ENCODE data around the gene NMNAT3. TPM values are rescaled to one million over a fixed set of nuclear protein-coding genes. Genes with fewer than 3 reads are reported as not detected.

NMNAT3 gene
- total and polyA plus RNA-seq, 5 experiments from 2014 or later = 2.9 to 8.8 (median 5.8) TPM

GRCh38 chr3:139647866-139648435, 29.8 kb downstream of the NMNAT3 start:
- no peak overlapping the region for H3K4me3 Mint-ChIP-seq
- H3K36me3 Mint-ChIP-seq = peaks cover 0 to 18% (median 6%) of the 10 kb centered on the region in 3 donors
- H3K27me3 Mint-ChIP-seq = no peaks in the 10 kb centered on the region
- peaks cover 0 to 11% (median 6%) of the 10 kb centered on the region in 9 donors for H3K9me3 Mint-ChIP-seq
- no peak overlapping the region for H3K27ac Mint-ChIP-seq
- POLR2A ChIA-PET = no interaction called here
- DNase-seq = no peak
- ATAC-seq = no peak
- H3K4me1 Mint-ChIP-seq = peaks cover 3 to 6% (median 4%) of the 10 kb centered on the region in 4 donors

DNA sequence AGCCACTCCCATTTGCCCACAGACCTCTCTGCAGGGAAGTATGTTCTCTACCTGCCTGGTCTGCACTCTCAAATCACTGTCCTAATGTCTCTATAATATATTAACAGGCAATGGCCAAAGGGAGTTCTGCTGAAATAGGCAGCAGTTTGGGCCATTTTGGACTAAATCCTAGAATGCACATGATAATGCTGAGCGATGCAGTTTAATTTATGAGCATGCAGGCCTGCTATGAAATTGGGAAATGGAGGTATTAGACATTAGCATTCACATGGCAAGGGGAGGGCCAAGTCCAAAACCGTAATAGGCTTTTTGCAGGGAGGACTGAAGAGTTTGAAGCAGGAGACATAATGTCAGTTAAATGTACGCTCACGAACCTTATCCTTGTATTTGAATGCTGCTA, 31.3 kb downstream of the NMNAT3 start:
- POLR2A ChIA-PET = no interaction called here
- no peak overlapping the region for H3K27ac Mint-ChIP-seq
- DNase-seq = no peak
- no peak overlapping the region for H3K4me3 Mint-ChIP-seq
- H3K36me3 Mint-ChIP-seq = peaks cover 0 to 18% (median 6%) of the 10 kb centered on the region in 3 donors
- H3K27me3 Mint-ChIP-seq = no peaks in the 10 kb centered on the region
- peaks cover 0 to 11% (median 6%) of the 10 kb centered on the region in 9 donors for H3K9me3 Mint-ChIP-seq
- H3K4me1 Mint-ChIP-seq = peaks cover 5 to 10% (median 8%) of the 10 kb centered on the region in 4 donors
- no peak for ATAC-seq

DNA sequence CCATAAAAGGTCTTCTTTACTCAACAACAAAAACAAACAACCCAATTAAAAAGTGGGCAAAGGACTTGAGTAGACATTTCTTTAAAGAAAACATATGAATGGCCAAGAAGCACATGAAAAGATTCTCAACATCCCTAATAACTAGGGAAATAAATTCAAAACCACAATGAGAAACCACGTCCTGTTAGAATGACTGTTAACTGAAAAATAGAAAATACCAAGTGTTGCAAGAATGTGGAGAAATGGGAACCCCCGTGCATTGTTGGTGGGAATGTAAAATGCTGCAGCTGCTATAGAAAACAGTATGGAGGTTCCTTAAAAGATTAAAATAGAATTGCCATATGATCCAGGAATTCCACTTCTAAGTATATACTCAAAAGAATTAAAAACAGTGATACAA, 34.8 kb downstream of the NMNAT3 start:
- Mint-ChIP-seq H3K27ac (no peak overlapping the region), H3K36me3 (peaks cover 0 to 15% (median 6%) of the 10 kb centered on the region in 3 donors), H3K9me3 (peaks cover 0 to 11% (median 6%) of the 10 kb centered on the region in 9 donors), H3K4me1 (peaks cover 5 to 9% (median 8%) of the 10 kb centered on the region in 4 donors), H3K4me3 (no peak overlapping the region), H3K27me3 (no peaks in the 10 kb centered on the region)
- DNase-seq (no peak), ATAC-seq (no peak)
- POLR2A ChIA-PET = no interaction called here

GRCh38 chr3:139640456-139640855, 37.3 kb downstream of the NMNAT3 start:
- ATAC-seq (no peak), DNase-seq (no peak)
- H3K4me1 Mint-ChIP-seq = peaks cover 5 to 8% (median 7%) of the 10 kb centered on the region in 4 donors
- no peak overlapping the region for H3K27ac Mint-ChIP-seq
- peaks cover 0 to 11% (median 6%) of the 10 kb centered on the region in 9 donors for H3K9me3 Mint-ChIP-seq
- H3K4me3 Mint-ChIP-seq = no peak overlapping the region
- POLR2A ChIA-PET = no interaction called here
- no peaks in the 10 kb centered on the region for H3K27me3 Mint-ChIP-seq
- H3K36me3 Mint-ChIP-seq = peaks cover 3 to 17% (median 6%) of the 10 kb centered on the region in 3 donors

DNA sequence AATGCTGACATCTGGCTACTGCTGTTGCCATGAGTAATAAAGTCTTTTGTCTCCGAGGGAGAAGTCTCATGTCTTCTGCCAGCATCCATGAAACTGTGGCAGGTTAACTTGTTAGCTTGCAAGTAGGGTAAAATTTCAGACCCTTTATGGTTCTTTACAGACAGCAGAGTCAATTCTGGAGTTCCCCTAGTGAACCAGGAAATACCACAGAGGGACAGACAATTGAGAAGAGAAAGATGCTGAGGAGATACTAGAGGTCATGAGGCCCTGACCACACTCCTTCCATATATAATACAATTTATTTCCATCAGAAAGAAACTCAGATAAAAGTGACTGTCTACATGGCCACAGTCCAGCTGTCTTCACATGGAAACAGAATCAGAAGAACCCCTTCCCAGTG, 38.1 kb downstream of the NMNAT3 start:
- Mint-ChIP-seq H3K36me3 (peaks cover 3 to 14% (median 5%) of the 10 kb centered on the region in 3 donors), H3K9me3 (peaks cover 0 to 9% (median 2%) of the 10 kb centered on the region in 9 donors), H3K27me3 (no peaks in the 10 kb centered on the region), H3K4me1 (peaks cover 5 to 8% (median 7%) of the 10 kb centered on the region in 4 donors), H3K27ac (no peak overlapping the region), H3K4me3 (no peak overlapping the region)
- ATAC-seq (no peak), DNase-seq (no peak)
- POLR2A ChIA-PET = no interaction called here

GRCh38 chr3:139638518-139638917, 39.3 kb downstream of the NMNAT3 start:
- no peak for ATAC-seq

GRCh38 chr3:139636511-139636910, 41.3 kb downstream of the NMNAT3 start:
- H3K36me3 Mint-ChIP-seq = peaks cover 12 to 19% (median 12%) of the 10 kb centered on the region in 3 donors
- DNase-seq (no peak), ATAC-seq (no peak)
- no peaks in the 10 kb centered on the region for H3K27me3 Mint-ChIP-seq
- no peaks in the 10 kb centered on the region for H3K4me1 Mint-ChIP-seq
- POLR2A ChIA-PET = no interaction called here
- H3K9me3 Mint-ChIP-seq = no peaks in the 10 kb centered on the region
- no peak overlapping the region for H3K4me3 Mint-ChIP-seq
- no peak overlapping the region for H3K27ac Mint-ChIP-seq

More at GRCh38 chr3:139638518-139638917, 39.3 kb downstream of the NMNAT3 start:
- Mint-ChIP-seq H3K9me3 (no peaks in the 10 kb centered on the region), H3K4me1 (peaks cover 1 to 8% (median 7%) of the 10 kb centered on the region in 4 donors), H3K4me3 (no peak overlapping the region), H3K27ac (no peak overlapping the region), H3K27me3 (no peaks in the 10 kb centered on the region), H3K36me3 (peaks cover 9 to 17% (median 9%) of the 10 kb centered on the region in 3 donors)
- POLR2A ChIA-PET = no interaction called here
- no peak for DNase-seq

- Mint-ChIP-seq H3K36me3 (peaks cover 12 to 19% (median 12%) of the 10 kb centered on the region in 3 donors), H3K27ac (no peak overlapping the region), H3K4me1 (no peaks in the 10 kb centered on the region), H3K9me3 (no peaks in the 10 kb centered on the region), H3K27me3 (no peaks in the 10 kb centered on the region), H3K4me3 (no peak overlapping the region)
- DNase-seq (no peak), ATAC-seq (no peak)
- POLR2A ChIA-PET = no interaction called here
These were observed 43.6 kb downstream of the NMNAT3 start for GRCh38 chr3:139634111-139634635.

GRCh38 chr3:139633511-139633910, 44.3 kb downstream of the NMNAT3 start:
- H3K9me3 Mint-ChIP-seq = no peaks in the 10 kb centered on the region
- no peak overlapping the region for H3K27ac Mint-ChIP-seq
- no peaks in the 10 kb centered on the region for H3K27me3 Mint-ChIP-seq
- no peaks in the 10 kb centered on the region for H3K4me1 Mint-ChIP-seq
- POLR2A ChIA-PET = no interaction called here
- H3K4me3 Mint-ChIP-seq = no peak overlapping the region
- peaks cover 12 to 19% (median 12%) of the 10 kb centered on the region in 3 donors for H3K36me3 Mint-ChIP-seq
- ATAC-seq = no peak
- no peak for DNase-seq

GRCh38 chr3:139630542-139630941, 47.2 kb downstream of the NMNAT3 start:
- Mint-ChIP-seq H3K27me3 (no peaks in the 10 kb centered on the region), H3K9me3 (no peaks in the 10 kb centered on the region), H3K4me1 (no peaks in the 10 kb centered on the region), H3K27ac (no peak overlapping the region), H3K4me3 (no peak overlapping the region), H3K36me3 (peaks cover 11 to 12% (median 12%) of the 10 kb centered on the region in 3 donors)
- DNase-seq = no peak
- POLR2A ChIA-PET = no interaction called here
- no peak for ATAC-seq

- DNase-seq = no peak
- Mint-ChIP-seq H3K9me3 (no peaks in the 10 kb centered on the region), H3K36me3 (peaks cover 6 to 9% (median 6%) of the 10 kb centered on the region in 3 donors), H3K4me1 (no peaks in the 10 kb centered on the region), H3K27me3 (no peaks in the 10 kb centered on the region), H3K4me3 (no peak overlapping the region), H3K27ac (no peak overlapping the region)
- POLR2A ChIA-PET = no interaction called here
- ATAC-seq = no peak
These were observed 48.7 kb downstream of the NMNAT3 start for GRCh38 chr3:139629033-139629432.

- Mint-ChIP-seq H3K27ac (no peak overlapping the region), H3K4me1 (no peaks in the 10 kb centered on the region), H3K9me3 (no peaks in the 10 kb centered on the region), H3K36me3 (peaks cover 0 to 3% (median 2%) of the 10 kb centered on the region in 3 donors), H3K27me3 (no peaks in the 10 kb centered on the region), H3K4me3 (no peak overlapping the region)
- DNase-seq = no peak
- no peak for ATAC-seq
- POLR2A ChIA-PET = no interaction called here
These were observed 50.0 kb downstream of the NMNAT3 start for GRCh38 chr3:139627759-139628158.

- ATAC-seq (no peak), DNase-seq (no peak)
- Mint-ChIP-seq H3K27me3 (no peaks in the 10 kb centered on the region), H3K27ac (no peak overlapping the region), H3K9me3 (peaks cover 0 to 3% (median 0%) of the 10 kb centered on the region in 9 donors), H3K36me3 (peaks cover 0 to 10% (median 0%) of the 10 kb centered on the region in 3 donors), H3K4me1 (peaks cover 0 to 2% (median 0%) of the 10 kb centered on the region in 4 donors), H3K4me3 (no peak overlapping the region)
- POLR2A ChIA-PET = no interaction called here
These were observed 57.3 kb downstream of the NMNAT3 start for GRCh38 chr3:139620438-139620837.

GRCh38 chr3:139619484-139619883, 58.3 kb downstream of the NMNAT3 start:
- ATAC-seq (no peak), DNase-seq (no peak)
- H3K9me3 Mint-ChIP-seq = peaks cover 0 to 3% (median 0%) of the 10 kb centered on the region in 9 donors
- no peak overlapping the region for H3K27ac Mint-ChIP-seq
- no peak overlapping the region for H3K4me3 Mint-ChIP-seq
- H3K36me3 Mint-ChIP-seq = peaks cover 0 to 9% (median 0%) of the 10 kb centered on the region in 3 donors
- POLR2A ChIA-PET = no interaction called here
- peaks cover 0 to 2% (median 0%) of the 10 kb centered on the region in 4 donors for H3K4me1 Mint-ChIP-seq
- no peaks in the 10 kb centered on the region for H3K27me3 Mint-ChIP-seq

All from naive thymus-derived CD8-positive, alpha-beta T cell (primary cell).